CD4-positive, alpha-beta T cell treated with Interleukin-21 for 1 hour (primary cell): ENCODE data around the gene GJA10.
"Not testable (repeated sequence)": the region's sequence is repeated elsewhere in the genome, so short reads cannot be mapped to it uniquely, and the experiment has no call there.

ENCODE experiments used
- DNase-seq: peaks from one replicate; pipeline ENCODE4 v3.0.0-alpha.2; 2020

The GJA10 gene

DNA sequence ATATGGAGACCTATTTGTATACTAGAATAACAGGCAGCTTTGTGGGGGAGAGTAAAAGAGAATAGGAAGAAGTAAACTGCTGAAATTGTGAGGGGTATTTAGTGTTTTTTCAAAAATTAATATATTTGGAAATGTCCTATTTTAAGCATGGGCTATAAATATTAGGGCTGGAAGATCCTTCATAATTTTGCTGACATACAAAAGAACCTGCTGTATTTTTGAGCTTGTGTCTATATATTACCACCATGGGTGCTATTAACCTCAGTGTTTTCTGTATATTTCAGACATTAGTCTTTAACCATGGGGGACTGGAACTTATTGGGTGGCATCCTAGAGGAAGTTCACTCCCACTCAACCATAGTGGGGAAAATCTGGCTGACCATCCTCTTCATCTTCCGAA lies at the start of gene GJA10:
Gene GJA10, plus strand, starts transcription at position 301 of the 400 bp plus-strand sequence. Its CDS starts 0 bp downstream, at position 301.
- no peak for DNase-seq

DNA sequence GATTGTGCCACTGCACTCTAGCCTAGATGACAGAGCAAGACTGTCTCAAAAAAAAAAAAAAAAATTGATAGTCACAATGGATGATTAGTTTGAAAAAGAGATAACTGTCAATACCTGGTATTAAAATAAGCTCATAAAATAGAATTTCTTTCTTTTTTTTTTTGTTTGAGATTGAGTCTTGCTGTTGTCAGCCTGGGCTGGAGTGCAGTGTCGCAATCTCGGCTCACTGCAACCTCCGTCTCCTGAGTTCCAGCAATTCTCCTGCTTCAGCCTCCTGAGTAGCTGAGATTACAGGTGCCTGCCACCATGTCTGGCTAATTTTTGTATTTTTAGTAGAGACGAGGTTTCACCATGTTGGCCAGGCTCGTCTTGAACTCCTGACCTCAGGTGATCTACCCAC lies 46.8 kb upstream of the GJA10 start:
- DNase-seq = not testable (repeated sequence)

DNA sequence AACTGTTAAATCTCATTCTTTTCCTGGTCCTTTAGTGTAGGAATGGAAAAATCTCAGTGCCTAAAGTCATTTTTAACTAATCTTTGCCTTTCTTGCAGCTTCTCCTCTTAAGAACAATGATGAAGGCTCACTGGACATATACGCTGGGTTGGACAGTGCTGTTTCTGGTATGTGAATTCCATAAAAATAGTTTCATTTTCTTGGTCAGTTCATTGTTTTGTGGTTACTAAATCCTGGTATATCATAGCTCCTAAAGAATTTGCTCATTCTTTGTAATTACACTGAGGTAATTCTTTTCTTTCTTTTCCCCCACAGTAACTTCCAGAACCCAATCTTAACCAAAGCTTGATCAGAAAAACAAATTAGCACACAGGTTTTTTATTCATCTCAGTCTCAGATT lies 41.2 kb upstream of the GJA10 start:
- DNase-seq = no peak

DNA sequence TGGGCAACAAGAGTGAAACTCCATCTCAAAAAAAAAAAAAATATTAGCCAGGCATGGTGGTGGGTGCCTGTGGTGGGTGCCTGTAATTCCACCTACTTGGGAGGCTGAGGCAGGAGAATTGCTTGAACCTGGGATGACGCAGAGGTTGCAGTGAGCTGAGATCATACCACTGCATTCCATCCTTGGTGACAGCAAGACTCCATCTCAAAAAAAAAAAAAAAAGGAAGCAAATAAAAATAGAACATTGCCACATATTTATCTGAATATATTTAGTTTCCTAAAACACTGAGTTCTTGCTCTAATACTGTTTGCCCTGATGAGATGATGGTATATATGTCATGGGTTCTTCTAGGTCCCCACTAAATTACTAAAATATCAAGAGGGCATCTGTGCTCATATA lies 36.2 kb upstream of the GJA10 start:
- DNase-seq = no peak

DNA sequence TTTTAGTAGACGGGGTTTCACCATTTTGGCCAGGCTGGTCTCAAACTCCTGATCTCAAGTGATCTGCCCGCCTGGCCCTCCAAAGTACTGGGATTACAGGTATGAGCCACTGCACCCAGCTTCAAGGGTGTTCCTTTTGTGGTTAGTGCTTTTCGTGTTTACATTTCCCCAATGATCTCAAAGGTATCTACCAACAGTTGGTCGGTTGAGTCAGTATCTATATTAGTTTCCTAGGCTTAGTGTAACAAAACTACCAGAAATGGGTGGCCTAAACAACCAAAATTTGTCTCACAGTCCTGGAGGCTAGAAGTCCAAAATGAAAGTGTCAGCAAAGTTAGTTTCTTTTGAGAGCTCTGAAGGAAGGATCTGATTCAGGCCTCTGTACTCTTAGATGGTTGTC lies 34.5 kb upstream of the GJA10 start:
- no peak for DNase-seq

DNA sequence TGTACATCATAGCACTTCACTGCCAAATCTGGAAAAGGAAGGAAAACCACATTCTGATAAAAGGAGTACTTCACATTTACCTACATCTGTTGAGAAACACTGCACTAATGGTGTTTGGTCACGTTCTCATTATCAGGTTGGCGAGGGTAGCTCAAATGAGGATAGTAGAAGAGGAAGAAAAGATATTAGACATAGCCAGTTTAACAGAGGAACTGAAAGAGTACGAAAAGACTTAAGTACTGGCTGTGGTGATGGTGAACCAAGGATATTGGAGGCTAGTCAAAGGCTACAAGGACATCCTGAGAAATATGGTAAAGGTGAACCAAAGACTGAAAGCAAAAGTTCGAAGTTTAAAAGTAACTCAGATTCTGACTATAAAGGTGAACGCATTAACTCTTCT lies 32.0 kb upstream of the GJA10 start:
- no peak for DNase-seq

DNA sequence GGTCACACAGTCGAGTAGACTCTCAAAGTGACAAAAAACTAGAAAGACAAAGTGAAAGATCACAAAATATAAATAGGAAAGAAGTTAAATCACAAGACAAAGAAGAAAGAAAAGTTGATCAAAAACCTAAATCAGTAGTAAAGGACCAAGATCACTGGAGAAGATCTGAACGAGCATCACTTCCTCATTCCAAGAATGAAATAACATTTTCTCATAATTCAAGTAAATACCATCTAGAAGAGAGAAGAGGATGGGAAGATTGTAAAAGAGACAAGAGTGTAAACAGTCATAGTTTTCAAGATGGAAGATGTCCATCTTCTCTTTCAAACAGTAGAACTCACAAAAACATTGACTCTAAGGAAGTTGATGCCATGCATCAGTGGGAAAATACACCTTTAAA lies 31.6 kb upstream of the GJA10 start:
- no peak for DNase-seq

DNA sequence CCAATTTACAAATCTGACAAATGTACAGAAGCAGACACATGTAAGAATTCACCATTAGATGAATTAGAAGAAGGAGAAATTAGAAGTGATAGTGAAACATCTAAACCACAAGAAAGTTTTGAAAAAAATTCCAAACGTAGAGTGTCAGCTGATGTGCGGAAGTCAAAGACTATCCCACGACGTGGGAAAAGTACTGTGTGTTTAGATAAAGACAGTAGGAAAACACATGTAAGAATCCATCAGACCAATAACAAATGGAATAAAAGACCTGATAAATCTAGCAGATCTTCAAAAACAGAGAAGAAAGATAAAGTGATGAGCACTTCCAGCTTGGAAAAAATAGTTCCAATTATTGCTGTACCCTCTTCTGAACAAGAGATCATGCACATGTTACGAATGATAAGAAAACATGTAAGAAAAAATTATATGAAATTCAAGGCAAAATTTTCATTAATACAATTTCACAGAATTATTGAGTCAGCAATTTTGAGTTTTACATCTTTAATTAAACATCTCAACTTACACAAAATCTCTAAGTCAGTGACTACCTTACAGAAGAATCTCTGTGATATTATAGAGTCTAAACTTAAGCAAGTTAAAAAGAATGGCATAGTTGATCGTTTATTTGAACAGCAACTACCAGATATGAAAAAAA lies 28.1 kb upstream of the GJA10 start:
- DNase-seq = no peak

DNA sequence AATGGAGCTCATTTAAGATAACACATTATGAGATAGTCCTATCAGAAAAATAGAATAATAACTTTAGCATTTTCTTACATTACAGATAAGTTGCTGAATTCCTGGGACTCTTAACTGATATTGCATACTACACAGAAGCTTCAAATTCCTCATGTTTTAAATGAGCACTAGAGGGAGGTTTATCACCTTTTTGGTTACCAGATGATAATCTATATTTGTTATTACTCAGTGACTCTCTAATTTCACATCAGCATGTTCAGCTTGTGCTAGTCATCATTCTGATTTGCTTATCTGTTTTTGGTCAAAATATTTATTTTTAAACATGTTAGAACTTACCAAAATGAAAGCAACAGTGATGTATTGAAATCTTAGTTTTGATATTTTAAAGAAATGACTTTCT lies 20.5 kb upstream of the GJA10 start:
- DNase-seq = no peak

DNA sequence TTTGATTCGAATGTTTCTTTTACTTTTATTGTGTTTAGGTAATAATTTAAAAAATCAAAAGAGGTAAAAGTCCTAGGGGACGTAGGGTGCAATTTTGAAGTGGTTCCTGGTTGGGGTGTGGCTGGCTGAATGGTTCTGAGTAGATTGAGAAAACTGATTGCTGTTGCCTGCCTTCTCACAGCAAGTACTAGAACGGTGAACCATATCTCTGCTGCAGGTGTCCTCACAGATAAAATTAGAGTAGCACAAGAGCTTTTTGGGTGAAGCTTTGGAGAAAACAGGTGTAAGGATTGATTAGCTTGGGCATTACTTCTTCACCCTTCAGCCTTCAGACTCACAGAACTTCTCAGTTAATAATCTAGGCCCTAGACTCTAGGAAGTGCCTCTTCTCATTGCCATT lies 19.8 kb upstream of the GJA10 start:
- DNase-seq = no peak

DNA sequence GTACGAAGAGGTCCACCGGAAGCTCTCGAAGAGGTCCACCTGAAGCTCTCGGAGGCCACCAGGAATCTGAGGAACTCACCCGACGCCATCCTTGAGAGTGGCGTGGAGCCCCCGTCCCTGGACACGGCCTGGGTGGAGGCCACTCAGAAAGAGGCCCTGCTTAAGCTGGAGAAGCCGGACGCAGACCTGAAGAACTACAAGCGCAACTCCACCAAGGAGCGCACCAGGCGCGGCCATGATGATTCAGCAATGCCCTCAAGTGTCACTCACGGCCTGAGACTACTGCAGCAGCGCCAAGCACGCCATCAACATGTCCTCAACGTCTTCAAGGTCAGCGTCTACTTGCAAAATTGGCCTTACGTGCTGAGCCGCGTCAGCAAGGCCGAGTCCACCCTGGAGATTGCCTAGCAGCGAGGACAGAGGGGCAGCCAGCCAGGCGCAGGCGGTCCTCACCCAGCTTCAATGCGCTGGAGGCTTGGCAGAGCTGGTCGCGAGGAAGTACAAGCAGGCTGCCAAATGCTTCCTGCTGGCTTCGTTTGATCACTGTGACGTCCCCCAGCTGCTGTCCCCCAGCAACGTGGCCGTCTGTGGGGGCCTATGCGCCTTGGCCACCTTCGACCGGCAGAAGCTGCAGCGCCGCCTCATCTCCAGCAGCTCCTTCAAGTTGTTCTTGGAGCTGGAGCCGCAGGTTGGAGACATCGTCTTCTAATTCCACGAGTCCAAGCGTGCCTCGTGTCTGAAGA lies 7.7 kb upstream of the GJA10 start:
- DNase-seq = no peak

DNA sequence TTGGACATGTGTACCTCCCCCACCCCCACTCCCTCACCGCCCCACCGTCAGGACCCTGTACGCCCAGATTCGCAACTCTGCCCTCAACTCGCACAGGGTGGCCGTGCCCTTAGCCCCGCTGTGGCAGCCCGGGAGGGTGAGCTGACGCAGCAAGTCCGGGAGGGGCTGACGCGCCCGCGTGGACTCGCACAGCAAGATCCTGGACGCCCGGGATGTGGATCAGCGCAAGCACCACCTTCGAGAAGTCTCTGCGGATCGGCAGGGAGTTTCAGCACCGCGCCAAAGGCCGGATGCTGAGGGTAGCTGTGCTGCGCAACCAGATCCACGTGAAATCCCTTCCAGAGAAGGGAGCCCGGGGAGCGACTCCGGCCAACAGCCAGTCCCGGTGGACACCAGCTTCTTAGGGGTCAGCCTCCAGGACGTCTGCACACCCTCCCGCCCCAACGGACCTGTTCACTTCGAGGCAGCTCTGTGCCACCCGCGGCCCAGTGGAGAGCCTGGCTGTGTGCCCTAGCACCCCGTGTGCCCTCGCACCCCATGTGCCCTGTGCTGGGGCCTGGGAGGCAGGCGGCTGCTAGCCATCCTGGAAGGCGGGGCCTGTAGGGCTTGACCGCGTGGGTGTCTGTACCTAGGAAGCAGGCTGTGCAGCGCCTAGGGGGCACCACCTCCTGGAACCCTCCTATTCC lies 6.7 kb upstream of the GJA10 start:
- no peak for DNase-seq

DNA sequence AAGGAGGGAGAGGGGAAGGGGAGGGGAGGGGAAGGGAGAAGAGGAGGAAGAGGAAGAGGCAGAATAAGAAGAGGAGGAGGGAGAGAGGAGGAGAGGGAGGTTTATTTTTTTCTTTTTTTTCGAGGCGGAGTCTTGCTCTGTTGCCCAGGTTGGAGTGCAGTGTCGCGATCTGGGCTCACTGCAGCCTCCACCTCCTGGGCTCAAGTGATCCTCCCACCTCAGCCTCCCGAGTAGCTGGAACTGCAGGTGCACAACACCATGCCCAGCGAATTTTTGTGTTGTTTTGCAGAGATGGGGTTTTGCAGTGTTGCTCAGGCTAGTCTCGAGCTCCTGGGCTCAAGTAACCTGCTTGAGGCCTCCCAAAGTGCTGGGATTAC lies 6.1 kb upstream of the GJA10 start:
- no peak for DNase-seq

DNA sequence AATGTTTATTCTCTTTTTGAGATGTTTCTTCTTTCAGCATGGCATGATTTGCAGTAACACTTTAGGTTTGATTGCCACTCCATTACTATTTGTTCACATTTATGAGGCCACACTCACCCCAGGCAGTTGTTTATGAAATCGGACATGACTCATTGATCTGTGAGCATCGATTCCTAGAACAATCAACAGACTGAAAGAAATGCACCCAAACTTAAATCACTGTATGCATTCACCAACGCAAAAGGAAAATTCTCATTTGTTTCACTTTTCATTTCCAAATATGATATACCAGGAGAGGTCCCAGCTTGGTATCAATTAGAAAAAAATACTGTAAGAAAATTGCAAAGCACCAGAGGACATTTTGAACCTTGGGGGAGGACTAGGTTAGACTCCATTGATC lies 5.4 kb upstream of the GJA10 start:
- DNase-seq = no peak

DNA sequence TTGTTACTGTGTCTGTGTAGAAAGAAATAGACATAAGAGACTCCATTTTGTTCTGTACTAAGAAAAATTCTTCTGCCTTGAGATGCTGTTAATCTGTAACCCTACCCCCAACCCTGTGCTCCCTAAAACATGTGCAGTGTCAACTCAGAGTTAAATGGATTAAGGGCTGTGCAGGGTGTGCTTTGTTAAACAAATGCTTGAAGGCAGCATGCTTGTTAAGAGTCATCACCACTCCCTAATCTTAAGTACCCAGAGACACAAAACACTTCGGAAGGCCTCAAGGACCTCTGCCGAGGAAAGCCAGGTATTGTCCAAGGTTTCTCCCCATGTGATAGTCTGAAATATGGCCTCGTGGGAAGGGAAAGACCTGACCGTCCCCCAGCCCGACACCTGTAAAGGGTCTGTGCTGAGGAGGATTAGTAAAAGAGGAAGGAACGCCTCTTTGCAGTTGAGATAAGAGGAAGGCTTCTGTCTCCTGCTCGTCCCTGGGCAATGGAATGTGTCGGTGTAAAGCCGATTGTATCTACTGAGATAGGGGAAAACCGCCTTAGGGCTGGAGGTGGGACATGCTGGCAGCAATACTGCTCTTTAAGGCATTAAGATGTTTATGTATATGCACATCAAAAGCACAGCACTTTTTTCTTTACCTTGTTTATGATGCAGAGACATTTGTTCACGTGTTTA lies 3.3 kb upstream of the GJA10 start:
- DNase-seq = not testable (repeated sequence)

DNA sequence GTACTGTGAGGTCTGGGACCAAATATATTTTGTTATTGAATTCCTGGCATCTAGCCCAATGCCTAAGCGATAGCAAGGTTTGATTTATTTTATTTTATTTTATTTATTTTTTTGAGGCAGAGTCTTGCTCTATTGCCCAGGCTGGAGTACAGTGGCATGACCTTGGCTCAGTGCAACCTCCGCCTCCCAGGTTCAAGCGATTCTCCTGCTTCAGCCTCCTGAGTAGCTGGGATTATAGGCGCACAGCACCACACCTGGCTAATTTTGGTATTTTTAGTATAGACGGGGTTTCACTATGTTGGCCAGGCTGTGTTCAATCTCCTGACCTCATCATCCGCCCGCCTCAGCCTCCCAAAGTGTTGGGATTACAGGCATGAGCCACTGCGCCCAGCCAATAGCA lies 1.7 kb upstream of the GJA10 start:
- DNase-seq = not testable (repeated sequence)

DNA sequence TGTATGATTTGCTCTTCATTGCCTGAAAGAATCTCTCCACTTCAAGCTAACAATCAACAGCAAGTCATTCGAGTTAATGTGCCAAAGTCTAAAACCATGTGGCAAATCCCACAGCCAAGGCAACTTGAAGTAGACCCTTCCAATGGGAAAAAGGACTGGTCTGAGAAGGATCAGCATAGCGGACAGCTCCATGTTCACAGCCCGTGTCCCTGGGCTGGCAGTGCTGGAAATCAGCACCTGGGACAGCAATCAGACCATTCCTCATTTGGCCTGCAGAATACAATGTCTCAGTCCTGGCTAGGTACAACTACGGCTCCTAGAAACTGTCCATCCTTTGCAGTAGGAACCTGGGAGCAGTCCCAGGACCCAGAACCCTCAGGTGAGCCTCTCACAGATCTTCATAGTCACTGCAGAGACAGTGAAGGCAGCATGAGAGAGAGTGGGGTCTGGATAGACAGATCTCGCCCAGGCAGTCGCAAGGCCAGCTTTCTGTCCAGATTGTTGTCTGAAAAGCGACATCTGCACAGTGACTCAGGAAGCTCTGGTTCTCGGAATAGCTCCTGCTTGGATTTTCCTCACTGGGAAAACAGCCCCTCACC lies 1.1 kb downstream of the GJA10 start:
- no peak for DNase-seq

DNA sequence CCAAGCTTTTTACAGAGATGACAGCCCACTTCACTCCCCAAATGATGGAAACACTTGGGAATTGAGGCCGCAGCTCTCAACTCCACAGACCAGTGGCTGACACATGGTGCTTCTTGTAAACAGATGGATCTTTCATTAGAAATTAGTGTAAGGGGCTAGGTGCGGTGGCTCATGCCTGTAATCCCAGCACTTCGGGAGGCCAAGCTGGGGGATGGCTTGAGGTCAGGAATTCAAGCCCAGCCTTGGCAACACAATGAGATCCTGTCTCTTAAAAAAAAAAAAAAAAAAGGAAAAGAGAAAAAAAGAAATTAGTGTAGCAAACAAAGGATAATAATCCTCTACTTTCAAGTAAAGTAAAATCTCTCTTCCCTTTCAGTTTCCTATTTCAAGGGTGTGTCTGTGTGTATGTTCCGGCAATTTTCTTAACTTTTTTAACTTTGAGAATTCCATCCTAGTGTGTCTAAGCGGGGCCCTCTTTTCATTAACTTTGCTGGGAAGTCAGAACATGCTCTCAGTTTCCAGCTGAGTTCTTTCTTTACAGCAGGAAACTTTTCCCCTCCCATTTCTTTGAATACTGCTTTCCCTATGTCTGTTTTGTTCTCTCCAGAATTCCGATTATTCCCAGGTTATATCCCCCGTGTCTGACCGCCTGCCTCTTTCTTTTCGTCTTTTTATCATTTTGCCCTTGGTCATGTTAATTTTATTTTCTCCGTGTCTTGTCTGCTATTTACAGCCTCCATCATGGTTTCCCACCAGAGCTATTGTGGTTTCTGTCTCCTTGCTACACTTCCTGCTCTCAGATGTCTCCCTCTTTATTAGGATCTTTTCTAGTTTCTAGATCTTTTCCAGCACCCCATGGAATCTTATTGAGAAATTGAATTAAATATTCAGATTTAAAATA lies 16.0 kb downstream of the GJA10 start:
- not testable (repeated sequence) for DNase-seq

DNA sequence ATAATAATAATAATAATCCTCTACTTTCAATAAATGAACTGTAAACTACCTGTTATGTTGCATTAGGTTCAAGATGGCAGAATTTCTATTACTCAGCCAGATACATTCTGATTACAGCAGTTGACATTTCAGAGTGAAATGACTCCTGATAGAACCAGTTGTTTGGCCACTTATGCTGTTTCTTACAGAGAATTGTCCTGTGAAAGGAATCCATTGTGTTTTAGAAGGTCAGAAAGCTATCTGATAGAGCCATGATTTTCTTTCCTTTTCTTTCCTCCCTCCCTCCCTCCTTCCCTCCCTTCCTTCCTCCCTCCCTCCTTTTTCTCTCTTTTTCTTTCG lies 16.6 kb downstream of the GJA10 start:
- DNase-seq = no peak

DNA sequence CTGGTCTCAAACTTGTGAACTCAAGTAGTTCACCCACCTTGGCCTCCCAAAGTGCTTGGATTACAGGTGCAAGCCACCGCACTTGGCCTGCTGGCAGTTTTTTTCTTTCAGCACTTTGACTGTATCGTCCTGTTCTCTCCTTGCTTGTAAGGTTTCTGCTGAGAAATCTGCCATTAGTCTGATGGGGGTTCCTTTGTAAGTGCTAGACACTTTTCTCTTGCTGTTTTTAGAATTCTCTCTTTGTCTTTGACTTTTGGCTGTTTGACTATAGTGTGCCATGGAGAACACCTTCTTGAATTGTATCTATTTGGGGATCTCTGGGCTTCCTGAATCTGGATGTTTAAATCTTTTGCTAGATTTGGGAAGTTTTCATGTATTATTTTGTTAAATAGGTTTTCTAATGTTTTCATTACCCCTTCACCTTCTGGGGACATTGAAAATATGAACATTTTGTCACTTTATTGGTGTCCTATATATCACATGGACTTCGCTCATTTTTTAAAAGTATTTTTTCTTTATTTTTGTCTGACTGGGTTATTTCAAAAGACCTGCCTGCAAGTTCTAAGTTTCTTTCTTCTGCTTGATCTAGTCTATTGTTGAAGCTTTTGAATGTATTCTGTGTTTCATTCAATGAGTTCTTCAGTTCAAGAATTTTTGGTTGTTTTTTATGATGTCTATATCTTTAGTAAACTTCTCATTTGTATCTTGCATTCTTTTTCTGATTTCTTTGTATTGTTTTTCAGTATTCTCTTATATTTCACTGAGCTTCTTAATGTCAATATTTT lies 22.1 kb downstream of the GJA10 start:
- DNase-seq = no peak

DNA sequence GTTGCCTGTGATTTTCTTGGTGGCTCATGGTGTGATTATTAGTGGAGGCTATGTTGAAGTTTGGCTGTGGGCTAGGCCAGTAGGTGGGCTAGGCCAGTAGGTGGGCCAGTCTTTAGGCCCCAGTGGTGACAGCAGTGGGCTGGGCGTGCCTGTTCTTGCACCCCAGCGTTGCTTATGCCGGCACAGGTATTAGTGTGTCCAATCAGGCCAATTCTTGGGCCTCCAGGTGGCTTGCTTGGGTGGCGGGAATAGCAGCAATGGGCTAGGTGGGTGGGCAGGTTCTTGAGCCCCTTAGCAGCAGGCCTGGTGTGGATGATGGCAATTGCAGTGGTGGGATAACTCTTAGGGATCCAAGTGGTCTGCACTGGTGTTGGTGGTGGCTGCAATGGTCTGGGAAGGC lies 22.9 kb downstream of the GJA10 start:
- DNase-seq = no peak
